Measurements from ENCODE around the gene C1QA. TPM values are rescaled to one million over a fixed set of nuclear protein-coding genes. Genes with fewer than 3 reads are reported as not detected.
"Not testable (repeated sequence)": the region's sequence is repeated elsewhere in the genome, so short reads cannot be mapped to it uniquely, and the experiment has no call there.

C1QA gene
- total and polyA plus RNA-seq, 10 of the 15 experiments (the other 5 are each of a cell fraction or from before 2014, with no cell fraction given), result 0.59 TPM; not detected in 9

- ATAC-seq; BruUV-seq (replicated peaks); CTCF ChIA-PET; H3K4me3 ChIP-seq; H3K79me2 ChIP-seq (ENCODE audit: control insufficient read depth, insufficient read depth, low read length); H3K9ac ChIP-seq (ENCODE audit: control insufficient read depth, insufficient read depth, low read length); H3K36me3 ChIP-seq (ENCODE audit: control insufficient read depth in 2 of 2, insufficient read depth in 2 of 2, low read length in 1 of 2); H3K4me2 ChIP-seq (ENCODE audit: control insufficient read depth, insufficient read depth); H2AFZ ChIP-seq (ENCODE audit: control insufficient read depth, low read depth, low read length); H4K20me1 ChIP-seq (ENCODE audit: control insufficient read depth, insufficient read depth); in situ Hi-C loops (cut with MboI); DNase-seq (ENCODE audit: low read depth, low spot score); SMC1A ChIA-PET (ENCODE audit: uncharacterized antibody, unreplicated experiment); H3K27me3 ChIP-seq (replicated peaks in 1 of 2; ENCODE audit: control insufficient read depth in 2 of 2, insufficient read depth in 2 of 2, low read length in 1 of 2); RAD21 ChIA-PET (ENCODE audit: unreplicated experiment); POLR2A ChIA-PET; FAIRE-seq; H3K27ac ChIP-seq (ENCODE audit: control insufficient read depth, insufficient read depth); H3K4me1 ChIP-seq (ENCODE audit: control insufficient read depth, insufficient read depth, low read length); H3K9me3 ChIP-seq (replicated peaks; ENCODE audit: control insufficient read depth, insufficient read depth, low read length); intact Hi-C loops (cut with micrococcal nuclease; ENCODE audit: unreplicated experiment): not testable (repeated sequence)
- WGBS (ENCODE audit: insufficient coverage, insufficient replicate concordance, low lambda C conversion rate, missing lambda C conversion rate), result 25% methylated on average over 2 of the region's 2 CpGs
Measured at GRCh38 chr1:22668840-22669239, 32.4 kb downstream of the C1QA start.

GRCh38 chr1:22670352-22670975 lies 34.0 kb downstream of the C1QA start:
- ATAC-seq (no peak), DNase-seq (ENCODE audit: low read depth, low spot score) (no peak), FAIRE-seq (no peak)
- ChIA-PET RAD21 (ENCODE audit: unreplicated experiment) (no interaction called here), CTCF (no interaction called here), SMC1A (ENCODE audit: uncharacterized antibody, unreplicated experiment) (no interaction called here), POLR2A (no interaction called here)
- Histone ChIP-seq H3K36me3 (ENCODE audit: control insufficient read depth in 2 of 2, insufficient read depth in 2 of 2, low read length in 1 of 2) (no peaks in the 10 kb centered on the region), H4K20me1 (ENCODE audit: control insufficient read depth, insufficient read depth) (no peaks in the 10 kb centered on the region), H3K4me2 (ENCODE audit: control insufficient read depth, insufficient read depth) (no peak overlapping the region), H3K4me1 (ENCODE audit: control insufficient read depth, insufficient read depth, low read length) (no peaks in the 10 kb centered on the region), H3K79me2 (ENCODE audit: control insufficient read depth, insufficient read depth, low read length) (no peaks in the 10 kb centered on the region), H3K9me3 (replicated peaks; ENCODE audit: control insufficient read depth, insufficient read depth, low read length) (no peaks in the 10 kb centered on the region), H3K27ac (ENCODE audit: control insufficient read depth, insufficient read depth) (no peak overlapping the region), H3K4me3 (no peak overlapping the region), H2AFZ (ENCODE audit: control insufficient read depth, low read depth, low read length) (no peak overlapping the region), H3K27me3 (replicated peaks in 1 of 2; ENCODE audit: control insufficient read depth in 2 of 2, insufficient read depth in 2 of 2, low read length in 1 of 2) (peaks cover 2% of the 10 kb centered on the region in 2 experiments; a peak in 2 of 4 replicates), H3K9ac (ENCODE audit: control insufficient read depth, insufficient read depth, low read length) (no peak overlapping the region)
- in situ Hi-C loops (cut with MboI), result no loop called here
- WGBS (ENCODE audit: insufficient coverage, insufficient replicate concordance, low lambda C conversion rate, missing lambda C conversion rate), result 35% methylated on average over 12 of the region's 12 CpGs
- no TSS peak for BruUV-seq (replicated peaks)
- intact Hi-C loops (cut with micrococcal nuclease; ENCODE audit: unreplicated experiment), result no loop called here
- TF ChIP-seq ZBTB4 (CRISPR knock-in tag; IDR thresholded peaks at IDR 0.05), result no peak
- no peak for TF ChIP-seq RUNX3 (IDR thresholded peaks at IDR 0.05; ENCODE audit: low read length)
- no peak for TF ChIP-seq SKIL (IDR thresholded peaks at IDR 0.05; ENCODE audit: low read depth, poor library complexity, severe bottlenecking)
- TF ChIP-seq DPF2 (IDR thresholded peaks at IDR 0.05), result no peak
- TF ChIP-seq NBN (IDR thresholded peaks at IDR 0.05), result no peak
- no peak for TF ChIP-seq NR2C2 (IDR thresholded peaks at IDR 0.05; ENCODE audit: borderline replicate concordance, control insufficient read depth, insufficient read length, low read depth)
- no peak for TF ChIP-seq PBX3 (IDR thresholded peaks at IDR 0.05; ENCODE audit: insufficient replicate concordance, low read depth, low read length)
- no peak for TF ChIP-seq NFIC (IDR thresholded peaks at IDR 0.05; ENCODE audit: low read depth, low read length)
